ENCODE measurements around the gene ACIN1.

Gene ACIN1

DNA sequence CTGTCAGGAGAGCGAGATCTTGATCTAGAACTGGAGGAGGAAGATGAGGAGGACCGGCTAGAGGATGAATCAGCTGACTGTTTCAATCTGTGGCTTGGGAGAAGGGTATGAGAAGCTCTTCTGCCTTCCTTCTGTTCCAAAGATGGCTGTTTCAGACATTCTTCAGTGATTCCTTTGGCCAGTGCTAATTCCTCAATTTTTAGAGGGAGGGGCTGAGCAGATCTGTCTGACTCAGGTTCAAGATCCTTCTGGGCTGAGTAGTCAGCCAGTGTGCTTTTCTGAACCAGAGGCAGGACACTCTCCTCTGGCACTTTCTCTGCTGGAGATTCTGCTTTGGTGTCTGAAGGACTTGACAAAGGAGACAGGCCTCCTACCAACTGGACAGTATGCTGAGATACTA, 15.2 kb downstream of the ACIN1 start:
- TF ChIP-seq POLR2AphosphoS5 (IDR thresholded peaks at IDR 0.05; ENCODE audit: low read depth) (no peak), GABPA (IDR thresholded peaks at IDR 0.05; ENCODE audit: low read depth) (no peak), SPI1 (IDR thresholded peaks at IDR 0.05; ENCODE audit: borderline replicate concordance, low read depth) (no peak)
- TF ChIP-seq, protein P1, sequence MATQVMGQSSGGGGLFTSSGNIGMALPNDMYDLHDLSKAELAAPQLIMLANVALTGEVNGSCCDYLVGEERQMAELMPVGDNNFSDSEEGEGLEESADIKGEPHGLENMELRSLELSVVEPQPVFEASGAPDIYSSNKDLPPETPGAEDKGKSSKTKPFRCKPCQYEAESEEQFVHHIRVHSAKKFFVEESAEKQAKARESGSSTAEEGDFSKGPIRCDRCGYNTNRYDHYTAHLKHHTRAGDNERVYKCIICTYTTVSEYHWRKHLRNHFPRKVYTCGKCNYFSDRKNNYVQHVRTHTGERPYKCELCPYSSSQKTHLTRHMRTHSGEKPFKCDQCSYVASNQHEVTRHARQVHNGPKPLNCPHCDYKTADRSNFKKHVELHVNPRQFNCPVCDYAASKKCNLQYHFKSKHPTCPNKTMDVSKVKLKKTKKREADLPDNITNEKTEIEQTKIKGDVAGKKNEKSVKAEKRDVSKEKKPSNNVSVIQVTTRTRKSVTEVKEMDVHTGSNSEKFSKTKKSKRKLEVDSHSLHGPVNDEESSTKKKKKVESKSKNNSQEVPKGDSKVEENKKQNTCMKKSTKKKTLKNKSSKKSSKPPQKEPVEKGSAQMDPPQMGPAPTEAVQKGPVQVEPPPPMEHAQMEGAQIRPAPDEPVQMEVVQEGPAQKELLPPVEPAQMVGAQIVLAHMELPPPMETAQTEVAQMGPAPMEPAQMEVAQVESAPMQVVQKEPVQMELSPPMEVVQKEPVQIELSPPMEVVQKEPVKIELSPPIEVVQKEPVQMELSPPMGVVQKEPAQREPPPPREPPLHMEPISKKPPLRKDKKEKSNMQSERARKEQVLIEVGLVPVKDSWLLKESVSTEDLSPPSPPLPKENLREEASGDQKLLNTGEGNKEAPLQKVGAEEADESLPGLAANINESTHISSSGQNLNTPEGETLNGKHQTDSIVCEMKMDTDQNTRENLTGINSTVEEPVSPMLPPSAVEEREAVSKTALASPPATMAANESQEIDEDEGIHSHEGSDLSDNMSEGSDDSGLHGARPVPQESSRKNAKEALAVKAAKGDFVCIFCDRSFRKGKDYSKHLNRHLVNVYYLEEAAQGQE (IDR thresholded peaks at IDR 0.05; ENCODE audit: insufficient replicate concordance, low read depth), result no peak
- TF ChIP-seq, protein P2, sequence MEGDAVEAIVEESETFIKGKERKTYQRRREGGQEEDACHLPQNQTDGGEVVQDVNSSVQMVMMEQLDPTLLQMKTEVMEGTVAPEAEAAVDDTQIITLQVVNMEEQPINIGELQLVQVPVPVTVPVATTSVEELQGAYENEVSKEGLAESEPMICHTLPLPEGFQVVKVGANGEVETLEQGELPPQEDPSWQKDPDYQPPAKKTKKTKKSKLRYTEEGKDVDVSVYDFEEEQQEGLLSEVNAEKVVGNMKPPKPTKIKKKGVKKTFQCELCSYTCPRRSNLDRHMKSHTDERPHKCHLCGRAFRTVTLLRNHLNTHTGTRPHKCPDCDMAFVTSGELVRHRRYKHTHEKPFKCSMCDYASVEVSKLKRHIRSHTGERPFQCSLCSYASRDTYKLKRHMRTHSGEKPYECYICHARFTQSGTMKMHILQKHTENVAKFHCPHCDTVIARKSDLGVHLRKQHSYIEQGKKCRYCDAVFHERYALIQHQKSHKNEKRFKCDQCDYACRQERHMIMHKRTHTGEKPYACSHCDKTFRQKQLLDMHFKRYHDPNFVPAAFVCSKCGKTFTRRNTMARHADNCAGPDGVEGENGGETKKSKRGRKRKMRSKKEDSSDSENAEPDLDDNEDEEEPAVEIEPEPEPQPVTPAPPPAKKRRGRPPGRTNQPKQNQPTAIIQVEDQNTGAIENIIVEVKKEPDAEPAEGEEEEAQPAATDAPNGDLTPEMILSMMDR (IDR thresholded peaks at IDR 0.05; ENCODE audit: insufficient read depth, low read length), result no peak
- Histone ChIP-seq H3K4me3 (replicated peaks; ENCODE audit: insufficient read depth, low read length) (no peak overlapping the region), H3K27me3 (ENCODE audit: insufficient read depth, poor library complexity, severe bottlenecking) (no peaks in the 10 kb centered on the region), H3K27ac (replicated peaks) (no peak overlapping the region)
- DNase-seq (ENCODE audit: low read depth in 1 of 2, low spot score in 1 of 2), result no peak

DNA sequence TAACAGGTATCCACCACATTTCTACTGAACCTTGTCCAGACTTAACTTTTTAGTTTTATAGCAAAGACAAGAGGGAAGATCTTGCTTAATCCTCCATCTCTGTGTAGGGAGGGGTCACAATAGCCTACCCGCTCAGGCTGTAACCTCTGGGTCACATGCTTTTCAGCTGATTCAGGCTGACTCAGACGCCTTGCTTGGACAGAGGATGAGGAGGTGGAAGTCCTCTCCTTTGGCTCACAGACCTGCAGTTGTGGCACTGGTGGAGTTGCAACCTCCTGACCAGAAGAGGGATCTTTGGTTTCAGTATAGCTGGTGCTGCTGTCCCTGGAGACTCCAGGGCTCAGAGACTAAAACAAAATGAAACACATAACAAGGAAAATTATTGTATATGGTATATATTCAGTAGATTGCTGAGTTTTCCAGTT, 16.2 kb downstream of the ACIN1 start:
- peak; percentile 64 to 82 for DNase-seq (ENCODE audit: low read depth in 1 of 2, low spot score in 1 of 2)
- Histone ChIP-seq H3K4me3 (replicated peaks; ENCODE audit: insufficient read depth, low read length) (no peak overlapping the region), H3K27ac (replicated peaks) (peak overlapping the region; percentile 41), H3K27me3 (ENCODE audit: insufficient read depth, poor library complexity, severe bottlenecking) (no peaks in the 10 kb centered on the region)
- TF ChIP-seq, protein P2 (IDR thresholded peaks at IDR 0.05; ENCODE audit: insufficient read depth, low read length), result no peak
- TF ChIP-seq, protein P1 (IDR thresholded peaks at IDR 0.05; ENCODE audit: insufficient replicate concordance, low read depth), result no peak
- TF ChIP-seq GABPA (IDR thresholded peaks at IDR 0.05; ENCODE audit: low read depth) (no peak), POLR2AphosphoS5 (IDR thresholded peaks at IDR 0.05; ENCODE audit: low read depth) (no peak), SPI1 (IDR thresholded peaks at IDR 0.05; ENCODE audit: borderline replicate concordance, low read depth) (no peak)

DNA sequence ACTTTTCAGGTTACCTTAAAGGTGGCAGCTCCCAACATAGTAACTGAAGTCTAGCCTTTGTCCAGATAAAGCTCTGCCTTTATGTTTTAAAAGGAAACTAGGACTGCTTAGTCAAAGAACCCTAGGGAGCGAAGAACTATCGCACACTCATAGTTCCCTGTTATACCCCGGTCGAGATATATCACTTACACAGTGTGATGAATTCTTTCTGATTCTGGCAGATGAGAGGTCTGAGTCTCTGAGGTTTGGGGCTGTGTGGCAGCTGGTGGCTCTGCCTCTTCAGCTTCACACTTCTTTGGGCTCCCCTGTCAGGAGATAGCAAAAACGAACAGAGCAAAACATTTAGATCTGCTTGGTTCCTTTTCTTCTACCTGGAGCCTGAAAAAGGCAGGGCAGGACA, 17.0 kb downstream of the ACIN1 start:
- no peak overlapping the region for H3K4me3 ChIP-seq (replicated peaks; ENCODE audit: insufficient read depth, low read length)
- DNase-seq (ENCODE audit: low read depth in 1 of 2, low spot score in 1 of 2), result no peak
- H3K27ac ChIP-seq (replicated peaks), result peak overlapping the region; percentile 41
- no peaks in the 10 kb centered on the region for H3K27me3 ChIP-seq (ENCODE audit: insufficient read depth, poor library complexity, severe bottlenecking)
- TF ChIP-seq POLR2AphosphoS5 (IDR thresholded peaks at IDR 0.05; ENCODE audit: low read depth), result no peak
- no peak for TF ChIP-seq SPI1 (IDR thresholded peaks at IDR 0.05; ENCODE audit: borderline replicate concordance, low read depth)
- TF ChIP-seq, protein P1 (IDR thresholded peaks at IDR 0.05; ENCODE audit: insufficient replicate concordance, low read depth), result no peak
- TF ChIP-seq, protein P2 (IDR thresholded peaks at IDR 0.05; ENCODE audit: insufficient read depth, low read length), result no peak
- no peak for TF ChIP-seq GABPA (IDR thresholded peaks at IDR 0.05; ENCODE audit: low read depth)
